ENCODE measurements around the gene FGD1. TPM values are rescaled to one million over a fixed set of nuclear protein-coding genes. Genes with fewer than 3 reads are reported as not detected.

FGD1 gene
- total RNA-seq, 1 experiment from 2014 or later = 20.3 TPM

DNA sequence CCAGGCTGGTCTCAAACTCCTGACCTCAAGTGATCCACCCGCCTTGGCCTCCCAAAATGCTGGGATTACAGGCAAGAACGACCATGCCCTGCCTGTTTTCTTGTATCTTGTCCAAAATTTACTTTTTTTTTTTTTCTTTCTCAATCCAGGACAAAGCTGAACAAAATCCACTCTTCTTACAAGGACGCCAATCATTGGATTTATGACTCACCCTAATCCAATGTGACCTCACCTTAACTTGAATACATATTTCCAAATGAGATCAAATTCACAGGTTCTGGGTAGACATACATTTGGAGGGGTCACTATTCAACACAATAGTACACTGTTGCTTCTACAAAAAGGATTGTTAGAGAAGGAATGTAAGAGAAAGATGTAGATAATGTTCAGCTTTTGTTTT lies 73.9 kb downstream of the FGD1 start:
- H4K20me1 ChIP-seq (ENCODE audit: insufficient read depth) = no peaks in the 10 kb centered on the region
- no peaks in the 10 kb centered on the region for H3K36me3 ChIP-seq (ENCODE audit: low read depth)
- no peaks in the 10 kb centered on the region for H3K9me3 ChIP-seq (ENCODE audit: insufficient read depth, low read depth)

DNA sequence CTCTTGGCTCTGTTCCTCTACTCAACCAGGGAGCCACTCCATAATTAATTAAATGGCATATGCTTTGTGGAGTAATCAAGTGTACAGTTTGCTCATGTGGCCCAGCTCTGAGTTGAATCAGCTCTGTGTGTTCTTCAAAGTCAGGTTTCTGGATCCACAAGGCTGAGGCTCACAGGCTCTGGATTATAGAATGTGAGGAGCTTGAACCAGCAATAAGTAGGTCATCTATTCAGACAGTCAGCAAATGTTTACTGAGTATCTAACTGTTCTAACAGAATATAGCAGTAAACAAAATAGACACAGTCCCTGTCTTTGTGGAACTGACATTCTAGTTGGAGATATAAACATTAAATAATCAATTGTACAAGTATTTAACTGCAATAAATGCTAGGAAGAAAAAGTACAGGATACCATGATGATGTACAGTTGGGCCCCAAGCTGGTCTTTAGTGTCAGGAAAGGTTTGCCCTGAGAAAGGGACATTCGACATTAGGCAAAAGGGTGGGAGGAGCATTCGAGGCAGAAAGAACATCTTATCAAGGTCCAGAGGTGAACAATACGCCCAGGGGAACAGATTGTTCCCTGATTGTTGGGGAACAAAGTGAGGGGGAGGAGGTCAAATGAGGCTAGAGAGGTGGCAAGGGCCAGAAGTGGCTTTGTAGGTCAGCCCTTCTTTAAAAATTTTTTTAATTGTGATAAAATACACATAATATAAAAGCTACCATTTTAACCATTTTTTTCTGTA lies 76.3 kb downstream of the FGD1 start:
- Histone ChIP-seq H3K4me3 (no peak overlapping the region), H3F3A (ENCODE audit: insufficient read depth, low read depth) (no peaks in the 10 kb centered on the region), H3K9me2 (ENCODE audit: insufficient read depth) (no peaks in the 10 kb centered on the region), H4K20me1 (ENCODE audit: insufficient read depth) (no peaks in the 10 kb centered on the region), H3K27ac (no peak overlapping the region), H3K4me2 (no peak overlapping the region), H2AFZ (no peak overlapping the region), H3K4me1 (replicated peaks; ENCODE audit: insufficient read depth) (no peaks in the 10 kb centered on the region), H3K27me3 (ENCODE audit: insufficient read depth, low read depth) (peaks cover 19% of the 10 kb centered on the region), H3K36me3 (ENCODE audit: low read depth) (no peaks in the 10 kb centered on the region), H3K9me3 (ENCODE audit: insufficient read depth, low read depth) (no peaks in the 10 kb centered on the region), H3K79me2 (ENCODE audit: low read depth) (no peaks in the 10 kb centered on the region)
- DNase-seq = no peak
- no TSS peak for BruUV-seq (replicated peaks)
- ChIA-PET CTCF (no interaction called here), POLR2A (ENCODE audit: unreplicated experiment) (no interaction called here)
- TF ChIP-seq EZH2 (IDR thresholded peaks at IDR 0.05; ENCODE audit: low read depth) = no peak
- TF ChIP-seq, protein P1, sequence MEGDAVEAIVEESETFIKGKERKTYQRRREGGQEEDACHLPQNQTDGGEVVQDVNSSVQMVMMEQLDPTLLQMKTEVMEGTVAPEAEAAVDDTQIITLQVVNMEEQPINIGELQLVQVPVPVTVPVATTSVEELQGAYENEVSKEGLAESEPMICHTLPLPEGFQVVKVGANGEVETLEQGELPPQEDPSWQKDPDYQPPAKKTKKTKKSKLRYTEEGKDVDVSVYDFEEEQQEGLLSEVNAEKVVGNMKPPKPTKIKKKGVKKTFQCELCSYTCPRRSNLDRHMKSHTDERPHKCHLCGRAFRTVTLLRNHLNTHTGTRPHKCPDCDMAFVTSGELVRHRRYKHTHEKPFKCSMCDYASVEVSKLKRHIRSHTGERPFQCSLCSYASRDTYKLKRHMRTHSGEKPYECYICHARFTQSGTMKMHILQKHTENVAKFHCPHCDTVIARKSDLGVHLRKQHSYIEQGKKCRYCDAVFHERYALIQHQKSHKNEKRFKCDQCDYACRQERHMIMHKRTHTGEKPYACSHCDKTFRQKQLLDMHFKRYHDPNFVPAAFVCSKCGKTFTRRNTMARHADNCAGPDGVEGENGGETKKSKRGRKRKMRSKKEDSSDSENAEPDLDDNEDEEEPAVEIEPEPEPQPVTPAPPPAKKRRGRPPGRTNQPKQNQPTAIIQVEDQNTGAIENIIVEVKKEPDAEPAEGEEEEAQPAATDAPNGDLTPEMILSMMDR (conservative IDR thresholded peaks at IDR 0.05) = no peak
- intact Hi-C loops (cut with micrococcal nuclease; ENCODE audit: unreplicated experiment) = no loop called here

More for the DNA sequence above, 73.9 kb downstream of the FGD1 start:
- Histone ChIP-seq H3K27me3 (ENCODE audit: insufficient read depth, low read depth) (no peaks in the 10 kb centered on the region), H3K4me1 (replicated peaks; ENCODE audit: insufficient read depth) (no peaks in the 10 kb centered on the region), H3K4me2 (no peak overlapping the region), H3K9me2 (ENCODE audit: insufficient read depth) (no peaks in the 10 kb centered on the region), H3K4me3 (no peak overlapping the region), H3K79me2 (ENCODE audit: low read depth) (no peaks in the 10 kb centered on the region), H2AFZ (no peak overlapping the region), H3F3A (ENCODE audit: insufficient read depth, low read depth) (no peaks in the 10 kb centered on the region), H3K27ac (no peak overlapping the region)
- intact Hi-C loops (cut with micrococcal nuclease; ENCODE audit: unreplicated experiment) = no loop called here
- CTCF ChIA-PET = no interaction called here
- POLR2A ChIA-PET (ENCODE audit: unreplicated experiment) = no interaction called here
- DNase-seq = no peak
- TF ChIP-seq, protein P1 (conservative IDR thresholded peaks at IDR 0.05) = no peak
- no peak for TF ChIP-seq EZH2 (IDR thresholded peaks at IDR 0.05; ENCODE audit: low read depth)
- no TSS peak for BruUV-seq (replicated peaks)

DNA sequence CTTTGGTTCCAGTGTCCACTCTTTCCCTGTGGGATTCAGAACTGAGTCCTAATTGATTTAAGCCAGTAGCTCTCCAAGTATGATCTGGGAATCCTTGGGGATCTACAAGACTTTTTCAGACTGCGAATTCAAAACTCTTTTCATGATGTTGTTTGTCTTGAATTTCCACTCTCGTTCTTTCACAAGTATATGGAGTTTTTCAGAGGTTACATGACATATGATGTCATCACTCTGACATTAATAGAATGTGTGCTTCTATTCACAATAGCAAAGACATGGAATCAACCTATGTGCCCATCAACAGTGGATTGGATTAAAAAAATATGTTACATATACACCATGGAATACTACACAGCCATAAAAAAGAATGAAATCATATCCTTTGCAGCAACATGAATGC lies 79.1 kb downstream of the FGD1 start:
- intact Hi-C loops (cut with micrococcal nuclease; ENCODE audit: unreplicated experiment) = no loop called here
- H3K79me2 ChIP-seq (ENCODE audit: low read depth) = no peaks in the 10 kb centered on the region
- H3K9me2 ChIP-seq (ENCODE audit: insufficient read depth) = no peaks in the 10 kb centered on the region
- CTCF ChIA-PET = no interaction called here
- POLR2A ChIA-PET (ENCODE audit: unreplicated experiment) = no interaction called here
- BruUV-seq (replicated peaks) = no TSS peak
- no peaks in the 10 kb centered on the region for H4K20me1 ChIP-seq (ENCODE audit: insufficient read depth)
- H3K4me2 ChIP-seq = no peak overlapping the region
- H3K27me3 ChIP-seq (ENCODE audit: insufficient read depth, low read depth) = peaks cover 28% of the 10 kb centered on the region
- no peak overlapping the region for H2AFZ ChIP-seq
- no peak overlapping the region for H3K27ac ChIP-seq
- H3F3A ChIP-seq (ENCODE audit: insufficient read depth, low read depth) = no peaks in the 10 kb centered on the region
- no peak overlapping the region for H3K4me3 ChIP-seq
- no peaks in the 10 kb centered on the region for H3K9me3 ChIP-seq (ENCODE audit: insufficient read depth, low read depth)
- no peaks in the 10 kb centered on the region for H3K36me3 ChIP-seq (ENCODE audit: low read depth)
- H3K4me1 ChIP-seq (replicated peaks; ENCODE audit: insufficient read depth) = no peaks in the 10 kb centered on the region
- no peak for DNase-seq
- no peak for TF ChIP-seq EZH2 (IDR thresholded peaks at IDR 0.05; ENCODE audit: low read depth)
- TF ChIP-seq, protein P1 (conservative IDR thresholded peaks at IDR 0.05) = no peak
